Umbilical cord (tissue), 2 donors: ENCODE data around the gene TNFAIP2. TPM values are rescaled to one million over a fixed set of nuclear protein-coding genes. Genes with fewer than 3 reads are reported as not detected.
"Not testable (repeated sequence)": the region's sequence is repeated elsewhere in the genome, so short reads cannot be mapped to it uniquely, and the experiment has no call there.

Source experiments
- DNase-seq: peaks from one replicate; pipeline ENCODE4 v3.0.0-alpha.2; 2015; ENCODE audit warnings: low spot score
- total RNA-seq: library from RNA; depleted of rRNA; stranded (reverse); fragments of >200 nt; gene quantifications from one replicate; pipeline ENCODE4 v1.2.3, GENCODE V29; 2014; ENCODE audit warnings: low replicate concordance; ENCODE audit not compliant: insufficient read depth

TNFAIP2 gene
- total RNA-seq, 1 donor from 2014 or later: 92.0 TPM

GRCh38 chr14:103155826-103156394 is 32.6 kb downstream of the TNFAIP2 start:
- no peak for DNase-seq

GRCh38 chr14:103156651-103157378 is 33.6 kb downstream of the TNFAIP2 start:
- DNase-seq: no peak

GRCh38 chr14:103157969-103158368 is 34.7 kb downstream of the TNFAIP2 start:
- no peak for DNase-seq

GRCh38 chr14:103158688-103159087 is 35.4 kb downstream of the TNFAIP2 start:
- no peak for DNase-seq

GRCh38 chr14:103160321-103161053 is 37.2 kb downstream of the TNFAIP2 start:
- DNase-seq: no peak

- no peak for DNase-seq
Measured at GRCh38 chr14:103161054-103161397, 37.8 kb downstream of the TNFAIP2 start.

GRCh38 chr14:103163199-103163598 is 39.9 kb downstream of the TNFAIP2 start:
- DNase-seq: no peak

GRCh38 chr14:103164006-103164405 is 40.7 kb downstream of the TNFAIP2 start:
- no peak for DNase-seq

GRCh38 chr14:103164779-103165178 is 41.5 kb downstream of the TNFAIP2 start:
- DNase-seq: no peak

- DNase-seq: no peak
Measured at GRCh38 chr14:103165323-103165722, 42.1 kb downstream of the TNFAIP2 start.

GRCh38 chr14:103169954-103170353 is 46.7 kb downstream of the TNFAIP2 start:
- DNase-seq: no peak

GRCh38 chr14:103171206-103171605 is 47.9 kb downstream of the TNFAIP2 start:
- DNase-seq: not testable (repeated sequence)

GRCh38 chr14:103172921-103173320 is 49.7 kb downstream of the TNFAIP2 start:
- no peak for DNase-seq

- DNase-seq: not testable (repeated sequence)
Measured at GRCh38 chr14:103173887-103174286, 50.6 kb downstream of the TNFAIP2 start.

- DNase-seq: not testable (repeated sequence)
Measured at GRCh38 chr14:103176176-103176575, 52.9 kb downstream of the TNFAIP2 start.

- DNase-seq: no peak
Measured at GRCh38 chr14:103177376-103177775, 54.1 kb downstream of the TNFAIP2 start.

- no peak for DNase-seq
Measured at GRCh38 chr14:103178521-103178920, 55.3 kb downstream of the TNFAIP2 start.

- no peak for DNase-seq
Measured at GRCh38 chr14:103179094-103179493, 55.8 kb downstream of the TNFAIP2 start.

GRCh38 chr14:103180331-103180730 is 57.1 kb downstream of the TNFAIP2 start:
- peak; percentile 90 for DNase-seq

- no peak for DNase-seq
Measured at GRCh38 chr14:103184046-103184445, 60.8 kb downstream of the TNFAIP2 start.

- DNase-seq: peak; percentile 54
Measured at GRCh38 chr14:103185051-103186029, 62.1 kb downstream of the TNFAIP2 start.
